ENCODE data around the gene HOXA7. TPM values are rescaled to one million over a fixed set of nuclear protein-coding genes. Genes with fewer than 3 reads are reported as not detected.
A peak's percentile ranks its signal among the peaks of the same experiment; 100 is the strongest.

The HOXA7 gene
- total RNA-seq, 1 donor from 2014 or later, result 5.2 TPM

- no peak for ATAC-seq
Measured at GRCh38 chr7:27170426-27171324, 14.2 kb upstream of the HOXA7 start.

GRCh38 chr7:27169658-27170425 is 13.4 kb upstream of the HOXA7 start:
- peak; percentile 4 for ATAC-seq

- no peak for ATAC-seq
Measured at GRCh38 chr7:27168265-27168947, 11.9 kb upstream of the HOXA7 start.

- no peak for ATAC-seq
Measured at GRCh38 chr7:27167916-27168264, 11.4 kb upstream of the HOXA7 start.

- ATAC-seq, result no peak
Measured at GRCh38 chr7:27166531-27167505, 10.3 kb upstream of the HOXA7 start.

- no peak for ATAC-seq
Measured at GRCh38 chr7:27165996-27166530, 9.6 kb upstream of the HOXA7 start.

- ATAC-seq, result peak; percentile 6
Measured at GRCh38 chr7:27165089-27165995, 8.9 kb upstream of the HOXA7 start, which contains the start of gene HOXA9. TSS of gene HOXA9 (minus strand) at chr7:27165537. CDS start at chr7:27165457, 80 bp downstream.

- ATAC-seq, result no peak
Measured at GRCh38 chr7:27164367-27165088, 8.1 kb upstream of the HOXA7 start.

- no peak for ATAC-seq
Measured at GRCh38 chr7:27164045-27164366, 7.5 kb upstream of the HOXA7 start.

GRCh38 chr7:27163288-27164044 is 7.0 kb upstream of the HOXA7 start:
- no peak for ATAC-seq

- no peak for ATAC-seq
Measured at GRCh38 chr7:27162561-27163287, 6.2 kb upstream of the HOXA7 start.

GRCh38 chr7:27161721-27162560 is 5.5 kb upstream of the HOXA7 start:
- ATAC-seq, result no peak

GRCh38 chr7:27161214-27161720 is 4.8 kb upstream of the HOXA7 start:
- ATAC-seq, result no peak

GRCh38 chr7:27160546-27161213 is 4.2 kb upstream of the HOXA7 start:
- ATAC-seq, result peak; percentile 82

GRCh38 chr7:27160145-27160545 is 3.7 kb upstream of the HOXA7 start:
- ATAC-seq, result no peak

Measured in esophagus mucosa (tissue), 1 donor.